Calu3 (cell line): ENCODE measurements around the gene DLX2. TPM values are rescaled to one million over a fixed set of nuclear protein-coding genes. Genes with fewer than 3 reads are reported as not detected.
A peak's percentile ranks its signal among the peaks of the same experiment; 100 is the strongest.

Experiments
- BruUV-seq: library from RNA; stranded (reverse); fragments of 400-500 nt; replicated peaks from 2 replicates; lab custom pipeline; 2021; lab: Mats Ljungman, UMichigan
- CTCF ChIA-PET: fragments of 300-600 bp; sonication (Branson Sonifier 250); formaldehyde crosslinking; loops from one replicate; lab custom pipeline; 2022; ENCODE audit warnings: antibody characterized with exemption; lab: Charles Lee
- DNase-seq: peaks from one replicate; pipeline ENCODE4 v3.0.0; 2022
- H3K27ac Mint-ChIP-seq: one replicate; pipeline ENCODE4 v1.8.0; 2022; ENCODE audit warnings: mixed read lengths; ENCODE audit not compliant: unreplicated experiment
- H3K27me3 Mint-ChIP-seq: one replicate; pipeline ENCODE4 v1.8.0; 2022; ENCODE audit warnings: mixed read lengths; ENCODE audit not compliant: unreplicated experiment
- H3K36me3 Mint-ChIP-seq: one replicate; pipeline ENCODE4 v1.8.0; 2022; ENCODE audit warnings: mild to moderate bottlenecking, moderate library complexity, mixed read lengths; ENCODE audit not compliant: insufficient read depth, unreplicated experiment
- H3K4me1 Mint-ChIP-seq: one replicate; pipeline ENCODE4 v1.8.0; 2022; ENCODE audit warnings: mild to moderate bottlenecking, low read depth, mixed read lengths; ENCODE audit not compliant: unreplicated experiment
- H3K4me3 Mint-ChIP-seq: one replicate; pipeline ENCODE4 v1.8.0; 2022; ENCODE audit warnings: mild to moderate bottlenecking, low read depth, moderate library complexity, mixed read lengths; ENCODE audit not compliant: unreplicated experiment
- H3K9me3 Mint-ChIP-seq: one replicate; pipeline ENCODE4 v1.8.0; 2022; ENCODE audit warnings: low read depth, mixed read lengths; ENCODE audit not compliant: unreplicated experiment
- CTCF ChIP-seq: fragments of 200-600 bp; IDR thresholded peaks from one replicate; pipeline ENCODE4 v1.8.0; 2022; ENCODE audit warnings: antibody characterized with exemption; ENCODE audit not compliant: unreplicated experiment
- intact Hi-C: fragments of 100-400 bp; cut with micrococcal nuclease; formaldehyde crosslinking; loops from one replicate; pipeline ENCODE4 v1.10.0; 2022; ENCODE audit not compliant: unreplicated experiment
- total RNA-seq: library from RNA; stranded (reverse); gene quantifications from 2 replicates; pipeline ENCODE4 v1.2.3, GENCODE V29; 2022

Gene DLX2
- total RNA-seq, 1 experiment from 2014 or later, result not detected

GRCh38 chr2:172100080-172100934 lies 2.4 kb downstream of the DLX2 start:
- TF ChIP-seq CTCF, result no peak
- no peak for DNase-seq
- Mint-ChIP-seq H3K9me3 (no peaks in the 10 kb centered on the region), H3K4me3 (peak overlapping the region; percentile 18), H3K27ac (no peak overlapping the region), H3K36me3 (peaks cover 21% of the 10 kb centered on the region), H3K4me1 (peaks cover 50% of the 10 kb centered on the region), H3K27me3 (peaks cover 78% of the 10 kb centered on the region)
- intact Hi-C loops, result loop anchor here (5.0 to 10.0 kb wide), 4 partner anchors 96 to 528 kb away; partner anchors contain the start of gene HAT1
- BruUV-seq, result no TSS peak
- CTCF ChIA-PET, result no interaction called here

GRCh38 chr2:172099472-172100079 lies 3.1 kb downstream of the DLX2 start:
- H3K4me1 Mint-ChIP-seq, result peaks cover 50% of the 10 kb centered on the region
- no peaks in the 10 kb centered on the region for H3K9me3 Mint-ChIP-seq
- H3K36me3 Mint-ChIP-seq, result peaks cover 24% of the 10 kb centered on the region
- intact Hi-C loops, result loop anchor here (5.0 to 10.0 kb wide), 4 partner anchors 95 to 527 kb away; partner anchors contain the start of gene HAT1
- no peak for DNase-seq
- CTCF ChIA-PET, result interaction anchor here (0.6 to 1.8 kb wide), 3 partner anchors 14 to 475 kb away, joined by 3 to 5 read pairs (median 4); partner anchors contain the start of gene DLX1
- H3K27ac Mint-ChIP-seq, result no peak overlapping the region
- peaks cover 83% of the 10 kb centered on the region for H3K27me3 Mint-ChIP-seq
- TF ChIP-seq CTCF, result no peak
- no TSS peak for BruUV-seq
- peak overlapping the region; percentile 64 for H3K4me3 Mint-ChIP-seq

- peak overlapping the region; percentile 2 for H3K27ac Mint-ChIP-seq
- no TSS peak for BruUV-seq
- intact Hi-C loops, result no loop called here
These were observed 3.8 kb downstream of the DLX2 start for GRCh38 chr2:172098650-172099471.

More at GRCh38 chr2:172098650-172099471, 3.8 kb downstream of the DLX2 start:
- Mint-ChIP-seq H3K4me1 (peaks cover 47% of the 10 kb centered on the region), H3K4me3 (peak overlapping the region; percentile 64), H3K9me3 (no peaks in the 10 kb centered on the region), H3K27me3 (peaks cover 85% of the 10 kb centered on the region), H3K36me3 (peaks cover 24% of the 10 kb centered on the region)
- TF ChIP-seq CTCF, result no peak
- DNase-seq, result peak; percentile 77
- CTCF ChIA-PET, result interaction anchor here (0.6 to 1.8 kb wide), 3 partner anchors 13 to 474 kb away, joined by 3 to 5 read pairs (median 4); partner anchors contain the start of gene DLX1
